Measurements from ENCODE around the gene ABCC6.
"Not testable (repeated sequence)": the region's sequence is repeated elsewhere in the genome, so short reads cannot be mapped to it uniquely, and the experiment has no call there.

Gene ABCC6

DNA sequence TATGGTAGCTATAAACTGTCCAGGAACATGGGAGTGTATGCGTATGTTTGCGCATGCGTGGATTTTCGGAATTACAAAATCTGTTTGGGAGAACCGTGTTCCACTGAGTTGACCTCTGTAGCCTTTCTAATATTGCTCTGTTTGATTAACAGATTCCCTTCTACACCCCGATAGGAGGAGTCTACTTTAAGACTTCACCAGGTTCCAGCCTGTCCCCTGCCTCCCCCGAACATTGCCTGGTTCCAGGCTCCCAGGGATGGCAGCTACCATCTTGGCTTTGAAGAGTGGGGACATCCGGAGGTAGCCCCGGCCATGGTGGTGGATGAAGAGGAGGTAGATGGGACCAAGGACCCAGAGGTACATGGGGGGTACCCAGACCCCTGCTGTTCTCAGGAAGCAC is 1.9 kb downstream of the ABCC6 start:
- DNase-seq: not testable (repeated sequence)

DNA sequence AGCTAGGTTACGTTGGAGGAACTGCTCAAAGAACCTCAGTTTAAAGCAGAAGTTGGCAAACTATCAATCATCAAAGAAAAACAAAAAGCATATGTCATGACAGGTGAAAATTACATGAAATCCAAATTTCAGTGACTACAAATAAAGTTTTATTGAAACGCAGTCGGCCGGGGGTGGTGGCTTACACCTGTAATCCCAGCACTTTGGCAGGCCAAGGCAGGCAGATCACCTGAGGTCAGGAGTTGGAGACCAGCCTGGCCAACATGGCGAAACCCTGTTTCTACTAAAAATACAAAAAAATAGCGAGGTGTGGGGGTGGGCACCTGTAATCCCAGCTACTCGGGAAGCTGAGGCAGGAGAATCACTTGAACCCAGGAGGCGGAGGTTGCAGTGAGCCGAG is 2.8 kb downstream of the ABCC6 start:
- DNase-seq: not testable (repeated sequence)

DNA sequence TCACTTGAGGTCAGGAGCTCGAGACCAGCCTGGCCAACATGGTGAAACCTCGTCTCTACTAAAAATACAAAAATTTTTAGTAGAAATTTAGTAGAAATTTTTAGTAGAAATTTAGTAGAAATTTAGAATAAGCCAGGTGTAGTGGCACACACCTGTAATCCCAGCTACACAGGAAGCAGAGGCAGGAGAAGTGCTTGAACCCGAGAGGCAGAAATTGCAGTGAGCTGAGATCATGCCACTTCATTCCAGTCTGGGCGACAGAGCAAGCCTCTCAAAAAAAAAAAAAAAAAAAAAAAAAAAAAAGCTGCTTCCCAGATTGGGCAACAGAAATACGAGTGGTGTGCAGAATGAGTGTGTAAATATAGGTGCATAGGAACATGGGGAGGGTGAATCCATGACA is 4.5 kb downstream of the ABCC6 start:
- DNase-seq: not testable (repeated sequence)

DNA sequence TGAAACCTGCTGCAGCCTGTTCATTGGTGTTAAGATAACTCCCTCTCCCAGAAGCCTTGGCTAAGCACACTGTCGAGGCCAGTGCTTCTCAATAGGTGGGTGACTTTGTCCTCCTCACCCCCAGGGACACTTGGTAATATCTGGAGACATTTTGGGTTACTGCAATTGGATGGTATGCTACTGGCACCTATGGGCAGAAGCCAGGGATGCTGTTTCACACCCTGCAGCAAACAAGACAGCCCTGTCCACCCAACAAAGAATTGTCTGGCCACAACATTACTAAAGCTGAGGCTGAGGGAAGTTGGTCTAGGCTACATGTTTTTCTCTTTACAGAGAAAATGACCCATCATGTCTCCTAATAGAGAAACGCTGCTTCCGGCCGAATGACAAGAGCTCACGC is 4.9 kb downstream of the ABCC6 start:
- DNase-seq: not testable (repeated sequence)

DNA sequence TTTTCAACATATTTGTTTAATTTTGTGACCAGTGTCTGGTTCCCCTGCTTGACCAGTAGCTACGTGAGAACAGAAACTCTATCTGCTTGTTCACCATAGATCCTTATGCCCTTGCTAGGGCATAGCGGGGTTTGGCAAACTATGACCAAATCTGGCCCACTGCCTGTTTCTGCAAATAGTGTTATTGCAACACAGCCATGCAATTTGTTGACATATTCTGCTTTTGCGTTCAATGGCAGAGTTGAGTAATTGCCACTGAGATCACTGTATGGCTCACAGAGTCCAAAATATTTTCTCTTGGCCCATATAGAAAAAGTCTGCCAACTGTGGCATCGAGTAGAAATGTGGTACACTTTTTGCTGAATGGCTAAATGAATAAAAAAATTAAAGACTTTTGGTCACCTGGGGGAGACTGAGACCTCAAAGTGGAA is 9.4 kb downstream of the ABCC6 start:
- DNase-seq: not testable (repeated sequence)

DNA sequence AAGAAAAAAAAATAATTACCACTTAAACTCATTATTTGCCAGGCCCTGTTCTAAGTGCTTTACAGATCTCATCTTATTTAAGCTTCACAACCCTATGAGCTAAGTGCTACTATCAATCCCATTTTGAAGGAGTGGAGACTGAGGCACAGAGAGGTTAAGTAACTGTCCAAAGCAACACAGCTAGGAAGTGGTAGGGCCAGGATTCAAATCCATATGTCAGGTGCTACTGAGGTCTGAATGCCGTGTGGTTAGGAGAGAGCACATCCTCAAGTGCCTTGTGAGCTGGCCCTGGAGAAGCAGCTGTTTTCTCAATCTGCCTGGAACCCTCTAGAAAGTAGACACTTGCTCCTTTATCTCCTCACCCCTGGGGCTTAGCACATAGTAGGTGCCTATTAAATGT is 11.9 kb downstream of the ABCC6 start:
- not testable (repeated sequence) for DNase-seq

DNA sequence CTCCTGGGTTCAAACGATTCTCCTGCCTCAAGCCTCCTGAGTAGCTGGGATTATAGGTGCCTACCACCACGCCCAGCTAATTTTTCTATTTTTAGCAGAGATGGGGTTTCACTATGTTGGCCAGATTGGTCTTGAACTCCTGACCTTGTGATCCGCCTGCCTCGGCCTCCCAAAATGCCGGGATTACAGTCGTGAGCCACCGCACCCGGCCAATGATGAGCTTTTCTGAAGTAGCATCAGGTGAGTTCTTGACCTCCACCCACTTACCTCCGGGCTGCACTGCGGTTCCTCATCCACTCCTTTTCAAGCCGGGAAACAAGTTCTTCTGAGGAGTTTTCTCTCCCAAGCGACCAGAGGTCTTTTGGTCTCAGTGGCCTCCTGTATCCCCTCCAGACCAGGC is 14.8 kb downstream of the ABCC6 start:
- not testable (repeated sequence) for DNase-seq

DNA sequence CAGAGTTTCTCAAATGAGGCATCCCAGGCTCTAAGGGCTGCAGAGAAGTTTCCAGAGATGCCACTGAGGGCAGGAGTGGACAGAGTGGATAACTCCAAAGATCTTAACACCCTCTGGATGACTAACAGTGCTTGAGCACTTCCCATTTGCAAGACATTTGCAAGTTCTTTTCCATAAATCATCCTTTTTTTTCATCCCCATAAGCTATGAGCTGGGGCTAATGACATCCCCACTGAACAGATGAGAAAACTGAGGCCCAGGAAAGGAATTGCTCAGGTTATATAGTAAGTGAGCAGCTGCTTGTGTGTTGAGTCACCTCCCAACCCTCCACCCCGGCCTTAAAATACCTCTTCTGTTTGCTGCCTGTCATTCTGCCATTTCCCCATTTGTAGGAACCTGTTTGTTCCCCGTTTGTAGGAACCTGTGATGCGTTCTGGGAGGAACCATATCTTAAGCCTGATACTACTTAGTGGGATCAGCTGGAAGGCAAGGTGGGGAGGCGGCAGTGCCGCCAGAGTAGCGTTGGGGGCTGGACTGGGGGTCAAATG is 15.4 kb downstream of the ABCC6 start:
- not testable (repeated sequence) for DNase-seq

DNA sequence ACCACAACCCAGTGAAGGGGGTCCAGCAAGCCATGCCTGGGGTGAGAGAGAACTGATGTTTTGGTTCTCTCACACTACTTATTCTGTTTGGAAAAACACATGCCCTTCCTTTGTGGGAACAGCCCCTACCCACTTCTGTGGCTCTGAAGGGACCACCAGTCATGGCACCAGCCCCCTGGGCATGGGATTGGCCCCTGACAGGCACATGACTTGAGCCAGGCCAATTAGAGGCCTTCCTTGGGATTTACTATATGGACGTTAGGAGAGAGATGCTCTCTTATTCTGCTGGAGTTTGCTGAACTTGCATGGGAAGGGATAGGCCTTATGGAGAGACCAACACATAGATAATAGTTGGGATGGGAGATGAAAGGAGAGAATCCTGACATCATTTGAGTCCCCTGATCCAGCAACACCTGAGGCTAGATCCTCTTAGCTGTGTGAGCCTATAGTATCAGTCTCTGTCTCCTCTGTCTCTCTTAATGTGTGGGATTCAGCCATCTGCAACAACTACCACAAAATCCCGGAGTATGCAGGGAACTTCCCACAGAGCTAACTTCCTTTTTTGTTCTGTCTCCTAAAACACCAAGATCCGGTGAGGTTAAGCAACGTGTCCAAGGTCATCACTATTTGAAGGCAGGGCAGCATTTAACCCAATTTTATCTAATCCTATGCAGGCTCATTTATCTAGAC is 16.1 kb downstream of the ABCC6 start:
- not testable (repeated sequence) for DNase-seq

DNA sequence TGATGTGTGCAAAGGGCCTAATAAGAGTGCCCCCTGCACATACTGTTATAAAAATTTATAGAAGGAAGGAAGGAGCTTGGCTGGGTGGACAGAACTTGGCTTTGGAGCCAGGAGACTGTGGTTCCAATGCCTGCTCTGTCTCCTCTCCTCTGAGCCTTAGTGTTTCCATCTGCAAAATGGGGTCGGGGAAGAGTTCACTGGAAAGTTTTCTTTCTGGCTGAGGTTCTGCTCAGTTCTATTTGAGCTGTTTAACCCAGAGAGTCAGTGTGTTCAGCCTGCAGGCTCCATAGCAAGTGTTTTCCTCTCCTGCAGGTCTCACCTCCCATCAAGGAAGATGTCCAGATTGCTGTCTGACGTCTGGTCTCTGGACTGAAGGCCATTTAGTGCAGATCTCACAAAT is 17.4 kb downstream of the ABCC6 start:
- DNase-seq: not testable (repeated sequence)

DNA sequence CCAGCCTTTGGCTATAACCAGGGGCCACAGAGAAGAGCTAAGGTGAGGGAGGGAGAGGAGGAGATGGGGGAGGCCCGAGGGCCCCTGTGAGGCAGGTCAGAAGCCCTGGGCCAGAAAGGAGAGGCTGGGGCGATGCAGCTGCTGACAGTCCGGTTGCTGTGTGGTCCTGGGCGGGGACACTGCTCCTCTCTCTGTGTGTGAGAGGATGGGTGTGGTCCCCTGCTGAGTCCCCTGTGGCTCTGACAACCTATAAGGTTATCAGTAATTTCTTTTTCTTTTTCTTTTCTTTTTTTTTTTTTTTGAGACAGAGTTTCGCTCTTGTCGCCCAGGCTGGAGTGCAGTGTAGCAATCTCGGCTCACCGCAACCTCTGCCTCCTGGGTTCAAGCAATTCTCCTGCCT is 18.7 kb downstream of the ABCC6 start:
- not testable (repeated sequence) for DNase-seq

DNA sequence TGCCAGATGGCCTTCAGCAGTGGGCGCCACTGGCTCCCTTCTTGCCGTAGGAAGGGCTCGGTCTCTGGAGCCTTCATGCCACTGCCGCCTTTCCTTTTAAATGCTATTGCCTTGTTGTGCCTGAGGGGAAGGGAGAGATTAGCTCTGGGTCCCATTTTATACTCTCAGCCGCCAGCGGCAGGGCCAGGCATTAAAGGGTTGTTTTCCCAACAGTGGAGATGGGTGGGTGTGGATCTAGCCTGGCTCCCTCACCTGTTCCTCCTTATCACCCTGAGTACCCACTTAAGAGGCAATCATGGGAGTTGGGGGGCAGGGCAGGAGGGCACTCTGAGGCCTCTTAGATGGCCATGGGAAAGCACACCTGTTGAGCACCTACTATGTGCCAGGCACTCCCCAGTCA is 19.8 kb downstream of the ABCC6 start:
- not testable (repeated sequence) for DNase-seq

DNA sequence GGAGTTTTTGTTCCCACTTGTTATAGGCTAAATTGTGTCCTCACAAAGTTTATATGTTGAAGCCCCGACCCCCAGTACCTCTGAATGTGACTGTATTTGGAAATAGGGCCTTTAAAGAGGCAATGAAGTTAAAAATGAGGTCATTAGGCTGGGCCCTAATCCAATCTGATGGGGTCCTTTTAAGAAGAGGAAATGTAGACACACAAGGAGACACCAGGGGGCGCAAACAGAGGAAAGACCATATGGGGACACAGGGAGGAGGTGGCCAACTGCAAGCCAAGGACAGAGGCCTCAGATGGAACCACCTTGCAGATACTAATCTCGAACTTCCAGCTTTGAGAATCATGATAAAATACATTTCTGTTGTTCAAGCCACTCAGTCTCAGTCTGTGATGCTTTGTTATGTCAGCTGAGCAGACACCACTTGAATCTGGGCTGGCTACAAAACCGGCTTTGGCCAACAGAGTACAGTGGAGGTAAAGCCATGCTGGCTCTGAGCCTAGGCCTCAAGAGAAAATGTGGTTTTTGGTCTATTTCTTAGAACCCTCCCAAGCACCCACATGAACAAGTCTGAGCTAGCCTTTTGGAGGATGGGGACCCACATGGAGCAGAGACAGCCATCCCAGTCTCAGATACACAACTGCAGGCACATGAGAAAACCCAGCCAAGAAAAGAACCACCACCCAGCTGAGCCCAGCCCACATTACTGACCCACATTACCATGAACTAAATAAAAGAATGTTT is 20.7 kb downstream of the ABCC6 start:
- peak in 1 of 2 experiments; percentile 69 for DNase-seq

DNA sequence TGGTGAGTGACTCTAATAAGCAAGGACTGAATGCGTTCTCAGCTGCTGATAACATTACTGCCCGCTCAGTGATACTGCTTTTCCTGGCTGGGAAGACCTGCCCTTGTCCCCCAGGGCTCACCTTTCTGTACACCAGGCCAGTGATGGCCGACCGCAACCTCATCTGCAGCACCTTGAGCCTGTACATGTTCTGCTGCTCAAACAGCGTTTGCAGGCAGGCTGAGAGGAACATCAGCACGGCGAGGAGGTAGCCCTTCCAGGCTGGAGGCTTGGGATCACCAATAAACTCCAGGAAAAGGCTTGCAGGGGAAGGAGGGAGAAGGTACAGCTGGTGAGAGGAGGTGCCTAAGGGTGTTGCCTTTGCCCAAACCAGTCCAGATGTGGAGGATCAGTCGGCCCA is 21.4 kb downstream of the ABCC6 start:
- not testable (repeated sequence) for DNase-seq

DNA sequence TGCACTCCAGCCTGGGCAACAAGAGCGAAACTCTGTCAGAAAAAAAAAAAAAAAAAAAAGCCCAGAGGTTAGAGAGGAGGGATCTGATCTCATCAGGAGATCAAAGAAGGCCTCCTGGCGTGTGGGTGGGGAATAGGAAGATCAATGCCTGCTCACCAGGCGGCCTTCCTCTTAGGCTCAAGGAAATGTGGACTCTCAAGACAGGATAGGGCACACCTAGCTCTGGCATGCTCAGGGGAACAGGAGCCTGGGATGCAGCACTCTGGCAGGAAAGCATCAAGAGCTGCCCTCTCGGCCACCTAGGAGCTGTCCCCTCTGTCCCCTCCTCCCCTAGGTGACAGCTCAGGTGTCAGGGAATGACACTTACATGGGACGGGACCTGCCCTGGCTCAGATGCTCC is 22.9 kb downstream of the ABCC6 start:
- DNase-seq: not testable (repeated sequence)

DNA sequence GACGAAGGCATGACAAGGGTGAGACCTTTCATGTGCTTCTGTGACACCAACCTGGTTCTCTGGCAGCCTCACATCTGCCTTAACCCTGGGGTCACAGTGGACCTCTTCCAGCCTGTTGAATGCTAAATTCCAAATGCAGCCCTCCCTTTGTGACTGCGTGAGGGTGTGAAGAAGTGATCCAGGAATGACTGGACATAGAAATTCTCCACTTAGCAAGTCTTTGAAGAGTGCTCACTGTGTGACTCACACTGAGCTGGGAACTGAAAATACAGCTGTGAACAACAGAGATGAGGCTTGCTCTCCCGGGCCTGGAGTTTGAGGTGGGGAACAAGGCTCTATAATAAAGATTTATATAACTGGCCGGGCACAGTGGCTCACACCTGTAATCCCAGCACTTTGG is 23.9 kb downstream of the ABCC6 start:
- not testable (repeated sequence) for DNase-seq

DNA sequence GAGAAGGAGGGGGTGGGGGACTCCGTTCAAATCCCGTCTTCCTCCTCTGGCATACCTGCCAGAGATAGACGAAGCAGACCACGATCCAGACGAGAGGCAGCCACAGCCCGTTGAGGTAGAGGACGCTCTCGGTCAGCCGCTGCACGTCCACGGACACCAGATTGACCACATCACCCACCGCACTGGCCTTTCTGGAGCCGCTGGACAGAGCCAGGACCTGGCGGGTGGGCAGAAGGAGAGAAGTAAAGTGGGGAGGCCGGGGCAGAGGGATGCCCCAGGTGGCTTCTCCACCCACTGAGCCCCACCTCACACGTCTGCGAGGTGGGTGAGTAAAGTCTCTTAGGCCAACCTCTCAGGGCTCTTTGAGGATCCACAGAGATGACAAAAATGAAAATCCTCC is 25.3 kb downstream of the ABCC6 start:
- DNase-seq: no peak

DNA sequence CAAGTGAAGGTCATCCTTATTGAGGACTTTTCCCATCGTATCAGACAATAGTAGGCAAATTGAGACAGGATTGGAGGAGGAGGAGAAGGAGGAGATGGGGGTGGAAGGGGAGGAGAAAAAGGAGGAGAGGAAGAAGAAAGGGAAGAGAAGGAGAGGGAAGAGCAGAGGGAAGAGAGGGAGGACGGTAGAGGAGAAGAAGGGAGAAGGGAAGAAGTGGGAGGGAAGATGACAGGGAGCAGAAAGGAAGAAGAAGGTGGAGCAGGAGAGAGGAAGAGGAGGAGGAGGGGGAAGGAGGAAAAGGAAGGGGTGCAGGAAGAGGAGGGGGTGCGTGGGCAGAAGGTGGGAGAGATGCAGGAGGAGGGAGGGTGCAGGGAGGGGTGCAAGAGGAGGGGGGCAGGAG is 26.0 kb downstream of the ABCC6 start:
- no peak for DNase-seq

DNA sequence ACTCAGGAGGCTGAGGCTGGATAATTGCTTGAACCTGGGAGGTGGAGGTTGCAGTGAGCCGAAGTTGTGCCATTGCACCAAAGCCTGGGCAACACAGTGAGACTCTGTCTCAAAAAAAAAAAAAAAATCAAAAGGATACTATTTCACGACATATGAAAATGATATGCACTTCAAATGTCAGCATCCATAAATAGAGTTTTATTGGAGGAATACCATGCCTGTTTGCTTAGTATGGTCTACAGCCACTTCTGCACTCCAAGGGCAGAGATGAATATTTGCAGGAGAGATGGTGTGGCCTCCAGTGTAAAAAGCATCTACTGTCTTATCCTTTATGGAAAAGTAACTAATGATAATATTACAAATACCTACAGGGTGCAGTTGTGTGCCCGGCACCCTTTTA is 27.2 kb downstream of the ABCC6 start:
- DNase-seq: no peak

DNA sequence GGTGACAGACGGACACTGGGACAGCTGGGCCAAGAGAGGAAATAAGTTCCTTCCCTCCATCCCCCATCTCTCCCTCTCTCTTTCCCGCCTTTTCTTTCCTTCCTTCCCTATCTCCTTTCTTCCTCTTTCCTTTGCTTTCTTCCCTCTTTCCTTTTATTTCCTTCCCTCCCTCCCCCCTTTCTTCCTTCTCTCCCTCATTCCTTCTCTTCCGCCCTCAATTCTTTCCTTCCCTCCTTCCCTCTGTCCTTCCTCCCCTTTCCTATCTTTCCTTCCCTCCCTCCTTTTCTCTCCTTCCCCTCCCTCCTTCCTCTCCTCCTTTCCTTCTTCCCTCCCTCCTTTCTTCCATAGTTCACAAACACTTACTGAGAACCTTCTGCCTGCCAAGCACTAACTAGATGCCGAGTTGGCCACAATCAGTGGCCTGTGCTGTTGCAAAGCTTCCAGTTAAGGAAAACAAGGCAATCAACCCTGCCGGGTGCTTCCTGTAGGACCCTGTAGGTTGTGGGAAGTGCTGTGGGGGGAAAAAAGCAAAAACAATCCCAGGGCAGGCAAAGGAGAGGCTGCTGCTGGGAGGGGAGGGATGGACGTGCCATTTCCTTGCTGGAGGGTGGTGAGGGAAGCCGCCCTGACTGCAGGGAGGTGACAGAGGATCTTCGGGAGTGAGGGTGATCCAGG is 31.7 kb downstream of the ABCC6 start:
- no peak for DNase-seq

DNA sequence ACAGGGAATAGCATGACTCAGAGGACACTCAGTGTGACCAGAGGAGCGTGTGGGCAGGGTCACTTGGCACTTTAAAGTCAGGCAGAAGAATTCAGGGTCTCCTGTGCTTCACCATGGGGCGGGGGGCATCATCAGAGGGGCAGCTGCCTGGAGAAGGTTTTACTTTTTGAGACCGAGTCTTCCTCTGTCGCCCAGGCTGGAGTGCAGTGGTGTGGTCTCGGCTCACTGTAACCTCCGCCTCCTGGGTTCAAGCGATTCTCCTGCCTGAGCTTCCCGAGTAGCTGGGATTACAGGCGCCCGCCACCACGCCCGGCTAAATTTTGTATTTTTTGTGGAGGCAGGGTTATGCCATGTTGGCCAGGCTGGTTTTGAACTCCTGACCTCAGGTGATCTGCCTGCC is 32.3 kb downstream of the ABCC6 start:
- not testable (repeated sequence) for DNase-seq

DNA sequence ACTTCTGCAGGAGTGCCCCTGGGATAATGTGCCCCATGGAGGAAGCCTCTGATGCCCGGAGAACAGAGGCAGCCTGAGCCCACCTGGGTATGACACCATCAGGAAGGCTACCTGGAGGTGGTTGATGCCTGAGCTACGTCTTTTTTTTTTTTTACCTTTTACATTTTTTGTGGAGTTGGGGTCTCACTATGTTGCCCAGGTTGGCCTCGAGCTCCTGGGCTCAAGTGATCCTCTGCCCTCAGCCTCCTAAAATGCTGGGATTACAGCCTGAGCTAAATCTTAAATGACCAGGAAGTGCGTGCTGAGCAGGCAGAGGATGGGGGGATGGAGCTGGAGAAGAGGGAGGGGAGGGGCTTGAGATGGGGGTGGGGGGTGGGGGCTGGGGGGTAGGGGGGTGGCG is 32.7 kb downstream of the ABCC6 start:
- no peak for DNase-seq

DNA sequence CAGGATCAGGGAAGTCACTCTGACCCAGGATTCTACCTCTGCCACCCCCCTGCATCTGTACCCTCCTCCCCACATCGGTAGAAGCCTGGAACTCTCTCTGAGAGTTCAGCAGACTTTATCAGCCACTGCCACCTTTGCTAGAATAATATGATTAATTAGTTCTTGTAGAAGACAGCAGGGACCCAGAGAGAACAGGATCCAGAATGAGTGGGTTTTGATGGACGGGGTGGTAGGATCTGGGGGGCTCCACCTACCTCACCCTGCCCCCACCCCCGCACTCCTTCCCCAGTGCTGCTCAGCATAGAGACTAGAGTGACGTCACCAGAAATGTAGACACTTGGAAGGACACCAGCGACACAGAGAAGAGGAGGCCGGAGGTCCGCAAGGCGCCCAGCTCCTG is 33.5 kb downstream of the ABCC6 start:
- no peak for DNase-seq

DNA sequence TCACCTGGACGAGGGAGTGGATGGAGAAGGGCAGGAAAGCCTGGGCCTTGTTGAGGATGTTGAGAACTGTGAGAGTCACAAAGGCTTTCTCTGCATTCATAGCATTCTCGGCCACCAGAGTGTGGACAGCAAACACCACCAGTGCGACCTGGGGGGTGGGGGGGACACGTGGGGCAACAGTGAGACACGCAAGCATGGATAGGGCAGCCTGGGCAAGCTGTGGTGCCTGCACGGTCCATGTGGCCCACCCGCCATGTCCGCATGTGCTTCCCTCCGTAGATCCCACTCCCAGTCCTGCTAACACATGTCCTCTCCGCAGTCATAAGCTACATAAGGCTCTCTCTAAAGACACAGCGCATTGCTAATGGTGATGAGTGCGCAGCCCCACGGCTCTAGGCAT is 34.5 kb downstream of the ABCC6 start:
- DNase-seq: no peak
